Mammary epithelial cell (primary cell): ENCODE data around the gene FCHSD2.

Experiments
- EZH2 ChIP-seq: IDR thresholded peaks from 2 replicates; pipeline ENCODE4 v1.6.1; 2012; ENCODE audit warnings: low read length, inconsistent platforms, borderline replicate concordance
- TF ChIP-seq, protein P1 (sequence below), 2 donors: IDR thresholded peaks in 1 of 2; conservative IDR thresholded peaks in 1 of 2; 2 replicates each; pipeline ENCODE4 v1.5.1; 2011 to 2012; ENCODE audit warnings: inconsistent platforms in 2 of 2, low read length in 2 of 2, mild to moderate bottlenecking in 2 of 2, control low read depth in 1 of 2, low read depth in 1 of 2; ENCODE audit not compliant: insufficient read depth in 1 of 2; ENCODE audit errors: extremely low read depth in 1 of 2

DNA sequence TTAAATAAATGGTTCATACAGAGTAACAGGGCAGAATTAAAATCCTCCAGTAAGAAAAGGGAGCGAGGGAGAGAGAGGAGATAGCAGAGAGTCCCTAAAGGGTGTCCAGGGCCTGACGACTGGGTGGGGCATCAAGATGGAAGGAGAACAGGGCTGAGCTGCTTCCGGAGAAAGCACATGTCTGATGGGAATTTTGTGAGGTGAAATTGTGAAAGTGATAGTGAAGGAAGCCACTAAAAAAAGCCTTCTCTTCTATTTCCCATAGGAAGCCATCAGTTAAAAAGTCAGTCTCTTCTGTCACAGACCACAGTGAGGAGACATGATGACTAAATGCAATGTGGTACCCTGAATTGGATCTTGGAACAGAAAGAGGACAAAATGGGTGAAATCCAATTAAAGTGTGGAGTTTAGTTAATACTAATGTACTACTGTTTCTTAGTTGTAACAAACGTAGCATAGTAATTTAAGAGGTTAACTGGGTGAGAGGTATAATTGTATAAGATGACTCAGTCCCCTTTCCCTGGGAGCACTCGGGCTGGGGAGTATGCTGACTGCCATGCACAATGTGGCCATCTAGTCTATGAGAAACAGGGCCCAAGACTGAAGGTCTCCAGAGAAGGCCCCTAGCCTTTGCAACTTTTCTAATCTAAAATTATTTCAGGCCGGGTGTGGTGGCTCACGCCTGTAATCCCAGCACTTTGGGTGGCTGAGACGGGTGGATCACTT is 29.5 kb upstream of the FCHSD2 start:
- TF ChIP-seq, protein P1, sequence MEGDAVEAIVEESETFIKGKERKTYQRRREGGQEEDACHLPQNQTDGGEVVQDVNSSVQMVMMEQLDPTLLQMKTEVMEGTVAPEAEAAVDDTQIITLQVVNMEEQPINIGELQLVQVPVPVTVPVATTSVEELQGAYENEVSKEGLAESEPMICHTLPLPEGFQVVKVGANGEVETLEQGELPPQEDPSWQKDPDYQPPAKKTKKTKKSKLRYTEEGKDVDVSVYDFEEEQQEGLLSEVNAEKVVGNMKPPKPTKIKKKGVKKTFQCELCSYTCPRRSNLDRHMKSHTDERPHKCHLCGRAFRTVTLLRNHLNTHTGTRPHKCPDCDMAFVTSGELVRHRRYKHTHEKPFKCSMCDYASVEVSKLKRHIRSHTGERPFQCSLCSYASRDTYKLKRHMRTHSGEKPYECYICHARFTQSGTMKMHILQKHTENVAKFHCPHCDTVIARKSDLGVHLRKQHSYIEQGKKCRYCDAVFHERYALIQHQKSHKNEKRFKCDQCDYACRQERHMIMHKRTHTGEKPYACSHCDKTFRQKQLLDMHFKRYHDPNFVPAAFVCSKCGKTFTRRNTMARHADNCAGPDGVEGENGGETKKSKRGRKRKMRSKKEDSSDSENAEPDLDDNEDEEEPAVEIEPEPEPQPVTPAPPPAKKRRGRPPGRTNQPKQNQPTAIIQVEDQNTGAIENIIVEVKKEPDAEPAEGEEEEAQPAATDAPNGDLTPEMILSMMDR (conservative IDR thresholded peaks at IDR 0.05 in 1 of 2, IDR thresholded peaks at IDR 0.05 in 1 of 2; ENCODE audit: extremely low read depth in 1 of 2, insufficient read depth in 1 of 2, low read depth in 1 of 2, low read length in 2 of 2), result no peak
- no peak for TF ChIP-seq EZH2
